ENCODE results near the gene GALNT11.

Gene GALNT11

GRCh38 chr7:152140560-152140959 is 115.1 kb downstream of the GALNT11 start:
- TF ChIP-seq CTCF (IDR thresholded peaks at IDR 0.05; ENCODE audit: low read depth, low read length), result no peak
- no peak for DNase-seq (ENCODE audit: low read depth, low spot score)
- in situ Hi-C loops (cut with HindIII; ENCODE audit: low sequenced_read_pairs), result no loop called here
- H3K4me3 ChIP-seq (ENCODE audit: low read depth, low read length), result no peak overlapping the region

- no peak for DNase-seq (ENCODE audit: low read depth, low spot score)
- in situ Hi-C loops (cut with HindIII; ENCODE audit: low sequenced_read_pairs), result no loop called here
- no peak for TF ChIP-seq CTCF (IDR thresholded peaks at IDR 0.05; ENCODE audit: low read depth, low read length)
- no peak overlapping the region for H3K4me3 ChIP-seq (ENCODE audit: low read depth, low read length)
Observed at GRCh38 chr7:152142976-152143595, 117.6 kb downstream of the GALNT11 start.

GRCh38 chr7:152144557-152145245 is 119.2 kb downstream of the GALNT11 start:
- H3K4me3 ChIP-seq (ENCODE audit: low read depth, low read length), result no peak overlapping the region
- DNase-seq (ENCODE audit: low read depth, low spot score), result no peak
- no peak for TF ChIP-seq CTCF (IDR thresholded peaks at IDR 0.05; ENCODE audit: low read depth, low read length)
- in situ Hi-C loops (cut with HindIII; ENCODE audit: low sequenced_read_pairs), result no loop called here

- H3K4me3 ChIP-seq (ENCODE audit: low read depth, low read length), result no peak overlapping the region
Observed at GRCh38 chr7:152145853-152146466, 120.5 kb downstream of the GALNT11 start.

GRCh38 chr7:152148706-152149105 is 123.2 kb downstream of the GALNT11 start:
- in situ Hi-C loops (cut with HindIII; ENCODE audit: low sequenced_read_pairs), result no loop called here
- no peak overlapping the region for H3K4me3 ChIP-seq (ENCODE audit: low read depth, low read length)
- TF ChIP-seq CTCF (IDR thresholded peaks at IDR 0.05; ENCODE audit: low read depth, low read length), result no peak
- DNase-seq (ENCODE audit: low read depth, low spot score), result no peak

More at GRCh38 chr7:152145853-152146466, 120.5 kb downstream of the GALNT11 start:
- in situ Hi-C loops (cut with HindIII; ENCODE audit: low sequenced_read_pairs), result no loop called here
- peak; percentile 72 for TF ChIP-seq CTCF (IDR thresholded peaks at IDR 0.05; ENCODE audit: low read depth, low read length)
- peak; percentile 81 for DNase-seq (ENCODE audit: low read depth, low spot score)

GRCh38 chr7:152149363-152149762 is 123.9 kb downstream of the GALNT11 start:
- no peak for DNase-seq (ENCODE audit: low read depth, low spot score)
- no peak overlapping the region for H3K4me3 ChIP-seq (ENCODE audit: low read depth, low read length)
- in situ Hi-C loops (cut with HindIII; ENCODE audit: low sequenced_read_pairs), result no loop called here
- no peak for TF ChIP-seq CTCF (IDR thresholded peaks at IDR 0.05; ENCODE audit: low read depth, low read length)

Measured in astrocyte of the spinal cord (primary cell).